ENCODE results near the gene MROH2A.

The MROH2A gene

DNA sequence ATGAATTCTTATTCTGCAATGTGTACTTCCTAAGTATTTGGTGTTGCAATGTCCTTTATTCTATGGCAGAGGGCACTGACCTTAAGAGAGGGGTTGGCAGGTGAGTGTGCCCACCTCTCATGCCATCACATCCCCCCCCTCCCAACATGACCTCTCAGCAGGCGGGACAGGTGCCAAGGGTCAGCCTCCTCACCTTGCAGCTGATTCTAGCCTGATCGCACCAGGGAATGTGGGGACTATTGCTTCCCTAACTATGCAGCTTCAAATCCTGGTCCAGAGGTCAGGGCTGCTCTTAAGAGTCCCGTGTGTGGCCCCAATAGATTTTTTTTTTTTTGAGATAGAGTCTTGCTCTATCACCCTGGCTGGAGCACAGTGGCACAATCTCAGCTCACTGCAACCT lies 66.7 kb downstream of the MROH2A start:
- intact Hi-C loops (cut with DNase I): no loop called here
- DNase-seq: peak in 1 of 42 donors; percentile 9

DNA sequence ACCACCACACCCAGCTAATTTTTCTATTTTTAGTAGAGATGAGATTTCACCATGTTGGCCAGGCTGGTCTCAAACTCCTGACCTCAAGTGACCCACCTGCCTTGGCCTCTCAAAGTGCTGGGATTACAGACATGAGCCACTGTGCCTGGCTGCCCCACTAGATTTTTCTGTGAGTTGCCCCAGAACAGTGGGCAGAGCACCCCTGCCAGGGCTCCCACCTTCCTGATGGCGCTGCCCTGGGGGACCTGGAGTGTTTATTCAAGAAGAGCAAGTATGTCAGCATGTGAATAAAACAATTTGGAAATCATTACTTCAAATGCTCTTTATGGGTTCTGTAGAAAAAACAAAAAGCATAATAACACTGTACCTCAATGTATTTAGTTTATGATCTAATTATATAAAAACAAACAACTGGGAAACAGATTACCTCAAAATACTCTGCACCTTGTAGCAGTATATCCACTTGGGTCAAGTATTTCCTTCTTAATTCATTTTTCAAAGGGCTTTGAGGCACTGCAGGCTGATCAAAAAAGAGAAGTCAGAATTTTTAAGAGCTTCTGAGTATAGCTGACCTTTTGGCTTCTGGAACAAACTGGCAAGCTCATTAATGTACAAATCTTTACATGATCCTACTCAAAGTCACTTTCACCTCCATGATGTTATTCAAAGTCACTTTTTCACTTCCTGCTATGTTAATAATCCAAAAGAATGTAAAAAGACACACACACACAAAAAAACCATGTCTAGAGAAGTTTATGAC lies 67.4 kb downstream of the MROH2A start:
- intact Hi-C loops (cut with DNase I): no loop called here

DNA sequence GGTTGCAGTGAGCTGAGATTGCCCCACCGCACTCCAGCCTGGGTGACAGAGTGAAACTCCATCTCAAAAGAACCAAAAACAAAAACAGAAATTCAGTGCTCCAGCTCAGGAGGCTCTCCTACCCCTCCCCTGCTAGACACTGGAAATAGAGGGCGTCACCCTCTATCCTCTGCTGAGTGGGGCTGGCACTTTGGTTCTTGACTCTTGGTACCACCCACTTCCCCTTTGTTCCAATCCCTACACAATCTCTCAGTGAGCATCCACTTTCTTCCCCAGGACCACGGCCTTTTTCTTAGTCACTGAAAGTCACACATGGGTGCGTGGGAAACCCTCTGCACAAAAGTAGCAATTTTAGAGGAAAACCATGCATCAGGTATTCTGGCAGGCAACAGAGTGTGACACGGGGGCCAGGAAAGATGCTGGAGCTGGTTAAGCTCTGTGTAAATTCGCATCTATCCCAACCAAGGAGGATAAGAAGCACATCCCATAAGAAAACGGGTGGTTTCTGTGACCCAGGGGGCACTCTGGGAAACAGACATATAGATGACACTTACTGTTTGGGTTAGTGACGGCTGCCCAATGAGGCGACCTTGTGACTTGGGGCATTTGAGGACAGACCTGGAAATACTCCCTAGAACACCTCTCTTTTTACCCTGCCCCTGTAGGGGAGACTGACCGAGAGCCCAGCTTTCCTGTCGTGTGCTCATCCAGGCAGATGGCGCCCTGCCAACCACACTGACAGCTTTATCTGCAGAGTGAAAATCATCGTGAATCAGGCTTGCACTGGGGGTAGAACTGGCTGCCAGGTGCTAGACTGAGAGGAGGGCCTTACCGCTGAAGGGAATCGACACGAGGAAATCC lies 68.5 kb downstream of the MROH2A start:
- intact Hi-C loops (cut with DNase I): no loop called here
- DNase-seq: peak in 2 of 42 donors; percentile 28 to 39

More for the DNA sequence above, 67.4 kb downstream of the MROH2A start:
- DNase-seq: peak in 2 of 42 donors; percentile 10 to 27

DNA sequence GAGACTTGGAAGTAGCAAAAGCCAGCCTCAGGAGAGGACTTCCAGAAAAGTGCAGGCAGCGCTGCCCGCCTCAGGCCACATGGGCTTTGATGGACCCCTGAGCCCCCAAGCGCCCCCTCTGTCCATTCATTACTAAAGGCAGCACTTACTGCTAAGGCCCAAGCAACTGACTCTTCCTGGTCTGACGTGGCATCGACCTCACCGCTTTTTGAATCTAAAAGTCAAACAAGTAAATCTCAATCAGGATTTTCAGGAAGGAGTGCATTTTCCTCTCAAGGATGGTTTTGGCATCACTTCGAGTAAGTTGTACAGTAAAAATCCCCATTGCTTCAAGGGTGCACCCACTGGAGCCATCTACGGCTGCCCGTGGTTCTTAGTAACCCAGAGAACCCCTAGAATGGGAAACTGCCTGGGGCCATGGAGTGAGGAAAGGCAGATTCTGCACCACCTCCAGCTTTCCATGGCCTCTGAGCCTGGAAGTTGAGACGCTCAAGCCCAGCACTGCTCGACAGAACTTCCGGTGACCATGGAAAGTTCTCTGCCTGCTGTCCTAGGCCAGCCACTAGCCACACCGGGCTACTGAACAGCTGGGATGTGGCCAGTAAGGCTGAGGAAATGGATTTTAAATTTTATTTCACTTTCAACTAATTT lies 69.2 kb downstream of the MROH2A start:
- DNase-seq: peak in 2 of 42 donors; percentile 24 to 36
- intact Hi-C loops (cut with DNase I): no loop called here

DNA sequence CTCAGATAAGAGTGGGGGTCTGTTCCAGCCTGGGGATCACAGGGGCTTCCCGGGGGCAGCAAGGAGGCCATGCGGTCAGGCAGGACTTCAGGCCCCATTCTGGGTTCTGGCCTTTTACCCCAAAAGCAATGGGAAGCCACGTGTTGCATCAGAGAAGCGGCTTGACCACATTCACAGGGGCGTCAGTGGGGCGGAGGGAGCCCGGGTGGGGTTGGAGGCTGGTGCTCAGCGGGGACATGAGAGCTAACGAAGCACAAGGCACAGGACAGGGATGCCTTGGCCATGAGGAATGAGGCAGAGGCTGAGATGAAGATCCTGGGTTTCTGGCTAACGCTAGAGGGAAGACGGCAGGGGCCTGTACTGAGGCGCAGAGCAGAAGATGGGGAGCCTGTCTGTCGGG lies 70.1 kb downstream of the MROH2A start:
- intact Hi-C loops (cut with DNase I): no loop called here
- peak in 1 of 42 donors; percentile 29 for DNase-seq

DNA sequence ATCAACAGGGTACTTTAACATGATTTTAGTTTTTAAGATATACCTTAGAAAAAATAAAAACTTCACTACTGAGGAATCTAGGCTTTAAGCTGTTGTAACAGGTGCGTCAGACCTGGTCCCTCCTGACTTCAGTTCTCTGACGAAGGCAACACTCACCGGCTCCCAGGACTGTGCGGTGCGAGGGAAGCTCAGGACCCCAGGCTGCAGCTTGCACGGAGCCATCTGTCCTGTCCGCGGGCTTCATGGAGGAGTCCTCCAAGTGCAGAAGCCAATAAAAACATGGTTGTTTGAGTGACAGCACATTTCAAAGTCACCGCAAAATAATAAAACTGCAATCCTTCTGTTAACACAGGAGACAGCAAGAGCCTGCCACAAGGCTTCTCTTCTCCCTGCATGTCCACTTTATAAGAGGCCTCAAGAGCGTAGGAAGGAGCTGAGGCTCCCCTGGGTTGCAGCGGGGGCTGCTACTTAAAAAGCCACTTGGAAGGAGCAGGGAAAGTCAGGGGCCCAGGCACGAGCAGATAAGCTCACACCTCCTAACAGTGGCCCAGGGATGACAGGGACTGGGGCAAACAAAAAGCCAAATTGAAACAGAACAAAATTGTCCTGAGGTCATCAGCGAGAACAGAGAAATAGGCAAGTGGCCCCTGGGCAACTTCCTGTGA lies 71.6 kb downstream of the MROH2A start:
- no peak for DNase-seq
- intact Hi-C loops (cut with DNase I): no loop called here

DNA sequence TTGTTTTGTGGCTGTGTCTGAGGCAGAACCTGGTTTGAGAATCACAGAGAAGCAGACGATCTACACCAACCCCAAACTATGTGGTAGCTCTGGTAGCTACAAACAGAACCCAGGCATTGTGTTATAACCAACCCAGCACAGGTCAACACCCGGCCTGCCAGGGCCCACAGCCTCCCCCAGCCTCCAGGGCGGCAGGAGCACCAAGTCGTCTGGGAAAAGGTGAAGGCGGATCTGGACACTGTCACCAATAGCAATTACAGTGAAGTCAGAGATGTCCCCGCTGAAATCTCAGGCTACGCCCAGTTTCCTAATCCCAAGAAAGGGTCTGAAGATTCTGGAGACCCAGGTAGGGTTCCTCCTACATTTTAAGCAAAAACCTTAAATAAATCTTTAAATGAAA lies 72.6 kb downstream of the MROH2A start:
- DNase-seq: no peak
- intact Hi-C loops (cut with DNase I): no loop called here

DNA sequence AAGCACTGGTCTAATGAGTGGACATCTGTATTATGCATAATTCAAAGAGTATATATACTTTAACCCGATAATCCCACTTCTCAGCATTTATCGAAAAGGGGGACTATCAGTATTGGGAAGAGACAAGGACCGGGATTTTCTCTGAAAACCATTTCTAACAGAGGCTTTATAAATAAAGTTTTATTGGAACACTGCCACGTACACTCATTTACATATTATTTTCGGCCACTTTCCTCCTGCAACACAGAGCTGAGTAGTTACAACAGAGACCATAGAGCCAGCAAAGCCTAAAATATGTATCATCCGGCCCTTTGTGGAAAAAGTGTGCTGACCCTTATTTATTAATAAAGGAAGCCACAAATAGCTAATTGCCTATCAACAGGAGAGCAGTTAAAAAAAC lies 73.0 kb downstream of the MROH2A start:
- DNase-seq: no peak
- intact Hi-C loops (cut with DNase I): no loop called here

DNA sequence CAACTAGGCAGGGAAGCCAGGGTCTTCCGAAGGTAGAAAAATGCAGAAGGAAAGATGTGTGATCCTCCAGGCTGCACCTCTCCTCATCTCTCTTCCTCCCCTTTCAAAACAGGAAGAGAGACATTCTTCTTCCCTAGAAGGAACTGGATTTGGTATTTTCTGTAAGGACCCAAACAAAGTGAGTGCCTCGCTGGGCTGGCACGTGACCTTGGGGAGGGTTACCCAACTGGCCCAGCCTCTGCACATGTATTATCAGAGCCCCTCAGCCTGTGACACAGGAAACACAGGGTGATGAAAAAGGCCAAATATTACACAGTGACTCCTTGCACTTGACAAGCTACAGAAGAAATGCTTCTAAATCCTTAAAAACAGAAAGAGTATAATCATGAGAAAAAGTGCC lies 73.9 kb downstream of the MROH2A start:
- intact Hi-C loops (cut with DNase I): no loop called here
- peak in 1 of 42 donors; percentile 25 for DNase-seq

DNA sequence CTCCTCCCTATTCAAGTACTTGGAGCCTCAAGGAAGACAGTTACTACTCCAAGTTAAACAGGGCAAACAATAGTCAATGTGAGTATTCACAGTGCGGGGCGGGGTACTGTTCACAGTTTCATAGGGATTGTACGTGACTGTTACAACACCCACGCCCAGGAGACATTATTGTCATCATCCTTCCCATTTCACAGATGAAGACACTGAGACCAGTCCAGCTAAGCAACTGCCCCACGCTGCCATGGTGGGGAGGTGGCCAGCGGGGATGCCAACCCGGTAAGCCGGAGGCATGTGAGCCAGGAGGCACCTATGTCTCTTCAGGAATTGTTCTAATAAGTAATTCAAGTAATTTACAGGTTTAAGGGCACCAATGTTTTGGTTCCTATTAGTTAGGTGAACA lies 75.2 kb downstream of the MROH2A start:
- DNase-seq: no peak
- intact Hi-C loops (cut with DNase I): no loop called here

DNA sequence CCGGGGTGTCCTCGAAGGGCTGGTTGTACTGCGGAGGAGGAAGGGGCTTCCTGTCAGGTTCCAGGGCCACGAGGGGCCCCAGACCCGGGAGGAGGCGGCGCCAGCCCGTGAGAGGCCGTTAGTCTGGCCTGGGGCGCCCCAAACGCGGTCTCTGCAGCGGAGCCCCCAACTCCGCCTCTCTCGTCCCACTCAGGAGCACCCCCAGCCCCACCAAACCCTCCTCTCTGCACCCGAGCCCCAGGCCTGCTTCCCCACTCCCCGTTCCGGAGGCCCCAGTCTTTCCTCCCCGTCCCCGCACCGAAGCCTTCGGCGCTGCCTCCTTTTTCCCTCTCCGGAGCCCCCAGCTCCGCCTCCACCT lies 75.7 kb downstream of the MROH2A start:
- intact Hi-C loops (cut with DNase I): no loop called here
- DNase-seq: peak in 1 of 42 donors; percentile 24

DNA sequence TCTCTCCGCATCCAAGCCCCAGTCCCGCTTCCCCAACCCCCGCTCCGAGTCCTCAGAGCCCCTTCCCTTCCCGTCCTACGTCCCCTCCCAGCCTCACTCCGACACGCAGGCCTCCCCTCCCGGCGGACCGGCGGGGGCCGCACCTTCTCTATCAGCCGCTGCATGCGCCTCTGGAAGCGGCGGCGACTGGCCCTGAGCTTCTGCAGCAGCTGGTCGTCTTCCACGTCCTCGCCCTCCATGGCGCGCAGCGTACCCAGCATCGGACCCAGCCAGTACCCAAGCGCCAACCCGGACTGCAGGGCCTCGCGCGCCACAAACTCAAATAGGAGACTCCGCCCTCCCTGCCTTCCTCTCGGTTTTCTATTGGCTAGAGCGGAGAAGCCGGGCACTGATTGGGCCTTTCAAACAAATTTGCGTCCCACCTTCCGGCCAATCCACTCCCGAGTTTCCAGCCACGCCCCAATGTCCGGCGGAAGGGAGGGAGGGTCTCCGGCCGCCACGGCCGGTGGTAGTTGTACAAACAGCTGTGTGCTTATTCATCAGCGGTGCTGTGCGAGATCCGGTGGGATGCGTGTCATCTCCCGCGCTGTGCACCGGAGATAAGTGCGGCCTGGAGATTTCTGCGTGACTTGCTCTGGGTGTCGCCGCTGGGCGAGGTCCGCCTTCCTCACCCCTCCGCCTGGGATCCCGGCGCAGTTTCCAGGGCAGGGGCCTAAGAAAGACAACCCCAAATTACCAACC lies 76.3 kb downstream of the MROH2A start, which contains the start of gene HJURP:
Gene HJURP (minus strand): TSS at position 295 of the 741 bp plus-strand sequence. CDS start 35 bp downstream, at position 260.
- peak; percentile 87 to 98 (median 94) for DNase-seq
- intact Hi-C loops (cut with DNase I): no loop called here

DNA sequence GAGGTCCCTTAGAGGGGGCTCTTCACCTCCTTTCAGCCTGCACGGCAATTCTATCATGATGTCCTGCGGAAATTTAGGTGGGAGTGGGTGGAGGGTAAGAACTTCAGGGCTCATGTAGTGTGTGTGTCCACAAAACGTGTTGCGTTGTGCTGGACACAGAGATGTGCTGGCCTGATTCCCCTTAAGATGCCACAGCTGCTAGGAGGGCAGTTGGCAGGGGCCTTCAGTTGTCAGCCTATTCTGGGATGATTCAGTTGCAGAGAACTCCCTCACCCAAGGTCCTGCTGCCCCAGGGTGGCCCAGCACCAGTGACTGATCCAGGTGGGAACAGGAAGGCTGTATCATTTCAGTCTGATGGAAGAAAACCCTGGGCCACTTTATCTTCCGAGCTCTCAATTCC lies 77.2 kb downstream of the MROH2A start:
- intact Hi-C loops (cut with DNase I): no loop called here
- DNase-seq: no peak

DNA sequence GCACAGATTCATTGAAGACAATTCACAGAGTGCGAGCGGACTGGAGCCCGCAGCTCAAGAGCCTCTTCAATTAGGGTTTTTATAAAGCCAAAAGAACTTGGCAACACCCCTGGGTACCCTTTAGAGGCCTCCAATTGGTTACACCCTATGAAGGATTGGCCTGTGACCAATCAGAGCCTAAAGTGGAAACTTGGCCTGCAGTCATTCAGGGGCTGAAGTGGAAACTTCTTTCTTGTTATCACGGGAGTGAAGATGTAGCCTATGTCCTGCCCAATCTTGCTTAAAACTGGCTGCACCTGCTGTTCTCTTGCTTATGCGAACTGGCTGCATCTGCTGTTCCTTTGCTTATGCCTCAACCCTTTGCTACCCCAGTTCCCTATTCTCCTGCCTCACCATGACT lies 78.1 kb downstream of the MROH2A start:
- intact Hi-C loops (cut with DNase I): no loop called here
- DNase-seq: no peak

DNA sequence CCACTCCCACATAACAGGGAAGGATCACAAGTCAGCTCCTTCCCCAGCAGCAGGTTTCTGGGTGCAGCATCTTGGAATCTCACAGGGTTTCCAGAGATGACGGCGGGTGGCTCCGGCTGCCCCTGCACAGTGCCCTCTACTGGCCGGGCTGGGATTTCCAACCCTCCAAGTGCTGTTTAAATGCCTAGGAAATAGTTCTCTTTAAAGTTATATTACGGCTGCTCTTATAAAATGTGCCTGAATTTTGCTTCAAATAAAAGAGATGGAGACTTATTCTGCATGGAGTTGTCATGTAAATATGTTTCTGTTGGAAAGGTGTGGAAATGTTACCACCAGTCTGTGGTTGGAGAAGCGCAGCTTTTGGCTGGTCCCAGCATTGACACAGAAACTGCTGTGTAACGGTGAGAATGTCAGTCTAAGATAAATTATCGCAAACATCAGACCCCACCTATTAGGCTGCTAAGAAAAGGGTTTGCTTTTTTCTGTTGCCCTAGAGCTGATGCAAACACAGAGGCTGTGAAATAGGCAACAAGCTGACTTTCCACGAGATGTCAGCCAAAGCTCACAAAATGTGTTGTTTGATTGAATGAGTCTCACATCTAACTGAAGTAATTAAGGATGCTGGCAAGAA lies 79.5 kb downstream of the MROH2A start:
- peak in 4 of 42 donors; percentile 7 to 47 (median 30) for DNase-seq
- intact Hi-C loops (cut with DNase I): no loop called here

DNA sequence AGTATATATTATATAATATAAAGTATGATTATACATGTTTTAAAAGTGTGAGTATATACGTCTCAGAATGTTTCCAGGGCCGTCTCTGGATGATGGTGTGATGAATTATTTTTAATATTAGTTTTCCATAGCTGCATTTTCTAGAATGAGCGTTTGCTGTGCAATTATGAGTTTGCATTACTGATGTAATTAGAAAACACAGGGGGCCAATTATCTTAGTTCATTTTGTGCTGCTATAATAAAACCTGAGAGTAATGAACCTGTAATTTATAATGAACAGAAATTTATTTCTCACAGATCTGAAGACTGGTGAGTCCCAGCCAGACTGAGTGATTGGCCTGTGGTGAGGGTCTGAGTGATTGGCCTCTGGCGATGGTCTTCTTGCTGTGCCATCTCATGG lies 80.2 kb downstream of the MROH2A start:
- intact Hi-C loops (cut with DNase I): no loop called here
- DNase-seq: no peak

DNA sequence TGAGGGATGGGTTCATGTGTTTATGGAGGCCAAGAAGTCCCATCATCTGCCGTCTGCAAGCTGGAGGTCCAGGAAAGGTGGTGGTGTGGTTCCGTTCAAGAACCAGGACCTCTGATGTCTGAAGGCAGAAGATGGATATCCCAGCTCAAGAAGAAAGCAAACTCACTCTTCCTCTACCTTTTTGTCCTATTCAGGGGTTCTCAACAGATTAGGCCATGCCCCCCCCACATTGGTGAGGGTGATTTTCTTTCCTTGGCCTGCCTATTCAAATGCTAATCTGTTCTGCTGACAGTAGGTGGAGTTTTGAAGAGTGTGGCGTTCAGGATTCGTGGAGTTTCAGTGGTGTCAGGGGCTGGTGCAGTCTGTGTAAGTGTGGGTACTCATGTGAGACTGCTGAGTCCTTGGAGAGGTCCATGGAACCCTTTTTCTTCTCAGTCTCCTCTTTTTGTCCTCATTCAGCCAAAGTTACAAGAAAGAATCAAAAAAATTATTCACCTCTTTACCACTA lies 84.2 kb downstream of the MROH2A start:
- intact Hi-C loops (cut with DNase I): no loop called here
- no peak for DNase-seq

DNA sequence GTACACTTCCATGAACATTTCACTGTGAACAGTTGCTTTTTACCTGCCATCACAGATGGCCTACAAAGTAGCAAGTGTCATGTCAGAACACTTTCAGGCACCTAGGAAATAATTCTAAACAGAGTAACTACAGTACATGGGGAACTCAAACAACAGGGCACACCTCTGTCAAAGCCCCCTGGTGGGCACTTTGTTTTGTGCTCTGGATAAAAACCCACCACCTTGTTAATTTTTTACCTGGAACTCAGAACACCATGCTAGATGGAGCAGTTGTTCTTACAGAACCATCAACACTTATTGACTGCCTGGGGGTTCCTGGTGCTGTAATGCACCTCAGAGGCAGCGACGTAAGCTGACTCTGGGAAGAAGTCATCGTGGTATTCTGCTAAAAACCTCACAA lies 87.7 kb downstream of the MROH2A start:
- intact Hi-C loops (cut with DNase I): no loop called here
- DNase-seq: no peak
